HEK293 (cell line): ENCODE results near the gene COX6A1.

ENCODE experiments used
- CTCF ChIA-PET: fragments of 350-600 bp; formaldehyde crosslinking; extraction: SDS; loops from one replicate; lab custom pipeline; 2021; ENCODE audit warnings: antibody characterized with exemption; lab: Yijun Ruan, JAX
- POLR2A ChIA-PET: fragments of 300-600 bp; formaldehyde crosslinking; extraction: SDS; loops from one replicate; lab custom pipeline; 2020; ENCODE audit warnings: antibody characterized with exemption, inconsistent platforms; lab: Yijun Ruan, JAX
- H3K27ac ChIP-seq: fragments of 200-500 bp; sonication (Bioruptor generic); 2 replicates; pipeline ENCODE4 v1.5.1; 2014; ENCODE audit warnings: low read depth, low read length, control low read depth, inconsistent platforms; ENCODE audit errors: extremely low read depth
- H3K36me3 ChIP-seq, 2 experiments: fragments of 200-500 bp in 1 of 2; sonication (Bioruptor generic) in 1 of 2; 1 replicate in 1 of 2; 2 replicates in 1 of 2; pipeline ENCODE4 v1.5.1; 2014 to 2017; ENCODE audit warnings: inconsistent platforms in 2 of 2, low read length in 2 of 2; ENCODE audit not compliant: control insufficient read depth in 2 of 2, insufficient read depth in 1 of 2
- H3K4me1 ChIP-seq: fragments of 200-500 bp; sonication (Bioruptor generic); 2 replicates; pipeline ENCODE4 v1.5.1; 2014; ENCODE audit warnings: mild to moderate bottlenecking, low read length, inconsistent platforms; ENCODE audit not compliant: control insufficient read depth, insufficient read depth
- H3K4me3 ChIP-seq: 2 replicates; pipeline ENCODE4 v1.5.1; 2011; ENCODE audit warnings: low read depth, mild to moderate bottlenecking, control low read depth, low read length, moderate library complexity
- H3K9me3 ChIP-seq: fragments of 200-500 bp; sonication (Bioruptor generic); 2 replicates; pipeline ENCODE4 v1.5.1; 2014; ENCODE audit warnings: low read depth, low read length, inconsistent platforms; ENCODE audit not compliant: control insufficient read depth, insufficient read depth
- ATF2 ChIP-seq: fragments of 450-650 bp; formaldehyde crosslinking; IDR thresholded peaks from 2 replicates; pipeline ENCODE4 v1.5.1; 2016; ENCODE audit warnings: missing biosample characterization, missing genetic modification characterization, low read depth
- ELK4 ChIP-seq: IDR thresholded peaks from 2 replicates; pipeline ENCODE4 v1.6.1; 2011; ENCODE audit warnings: mild to moderate bottlenecking, low read depth, low read length, borderline replicate concordance
- GLI4 ChIP-seq: fragments of 450-650 bp; formaldehyde crosslinking; IDR thresholded peaks from 2 replicates; pipeline ENCODE4 v1.5.1; 2016; ENCODE audit warnings: missing biosample characterization, missing genetic modification characterization
- GLIS2 ChIP-seq: fragments of 450-650 bp; formaldehyde crosslinking; IDR thresholded peaks from 2 replicates; pipeline ENCODE4 v1.5.1; 2016; ENCODE audit warnings: missing biosample characterization, missing genetic modification characterization
- HIC1 ChIP-seq: fragments of 450-650 bp; formaldehyde crosslinking; IDR thresholded peaks from 2 replicates; pipeline ENCODE4 v1.5.1; 2016; ENCODE audit warnings: missing biosample characterization, missing genetic modification characterization
- HOXA7 ChIP-seq: sonication (generic); formaldehyde crosslinking; IDR thresholded peaks from 2 replicates; pipeline ENCODE4 v1.8.1; 2022; ENCODE audit warnings: missing genetic modification reagents, borderline replicate concordance
- HOXD13 ChIP-seq: sonication (generic); formaldehyde crosslinking; IDR thresholded peaks from 2 replicates; pipeline ENCODE4 v1.8.0; 2022; ENCODE audit warnings: missing genetic modification reagents, borderline replicate concordance
- INSM2 ChIP-seq: fragments of 450-650 bp; formaldehyde crosslinking; IDR thresholded peaks from 2 replicates; pipeline ENCODE4 v1.5.1; 2016; ENCODE audit warnings: missing biosample characterization, missing genetic modification characterization
- KLF1 ChIP-seq: fragments of 450-650 bp; formaldehyde crosslinking; IDR thresholded peaks from 2 replicates; pipeline ENCODE4 v1.5.1; 2016; ENCODE audit warnings: missing biosample characterization, missing genetic modification characterization
- KLF16 ChIP-seq: fragments of 450-650 bp; formaldehyde crosslinking; IDR thresholded peaks from 2 replicates; pipeline ENCODE4 v1.5.1; 2017; ENCODE audit warnings: missing biosample characterization, missing genetic modification characterization
- PRDM1 ChIP-seq: fragments of 450-650 bp; formaldehyde crosslinking; IDR thresholded peaks from 2 replicates; pipeline ENCODE4; 2016; ENCODE audit warnings: missing biosample characterization, missing genetic modification characterization
- SCRT2 ChIP-seq: fragments of 450-650 bp; formaldehyde crosslinking; IDR thresholded peaks from 2 replicates; pipeline ENCODE4 v1.5.1; 2016; ENCODE audit warnings: missing biosample characterization, missing genetic modification characterization
- SP3 ChIP-seq: fragments of 450-650 bp; formaldehyde crosslinking; IDR thresholded peaks from 2 replicates; pipeline ENCODE4 v1.5.1; 2016; ENCODE audit warnings: missing biosample characterization, missing genetic modification characterization
- YY1 ChIP-seq: fragments of 450-650 bp; formaldehyde crosslinking; IDR thresholded peaks from 2 replicates; pipeline ENCODE4 v1.5.1; 2018; ENCODE audit warnings: missing biosample characterization, missing genetic modification characterization
- YY2 ChIP-seq: fragments of 450-650 bp; formaldehyde crosslinking; IDR thresholded peaks from 2 replicates; pipeline ENCODE4 v1.5.1; 2016; ENCODE audit warnings: missing biosample characterization, missing genetic modification characterization
- ZBTB17 ChIP-seq: fragments of 450-650 bp; formaldehyde crosslinking; IDR thresholded peaks from 2 replicates; pipeline ENCODE4 v1.5.1; 2016; ENCODE audit warnings: missing biosample characterization, missing genetic modification characterization
- ZBTB26 ChIP-seq: fragments of 450-650 bp; formaldehyde crosslinking; optimal IDR thresholded peaks from 2 replicates; pipeline ENCODE3; 2016; ENCODE audit warnings: missing biosample characterization, mild to moderate bottlenecking, missing genetic modification characterization
- ZFHX2 ChIP-seq: fragments of 450-650 bp; formaldehyde crosslinking; conservative IDR thresholded peaks from 2 replicates; pipeline ENCODE4 v1.5.1; 2016; ENCODE audit warnings: missing biosample characterization, missing genetic modification characterization
- ZNF10 ChIP-seq: fragments of 450-650 bp; formaldehyde crosslinking; IDR thresholded peaks from 2 replicates; pipeline ENCODE4 v1.5.1; 2017; ENCODE audit warnings: missing biosample characterization, missing genetic modification characterization
- ZNF132 ChIP-seq: fragments of 450-650 bp; formaldehyde crosslinking; IDR thresholded peaks from 2 replicates; pipeline ENCODE4 v1.5.1; 2017; ENCODE audit warnings: missing biosample characterization, missing genetic modification characterization, borderline replicate concordance
- ZNF169 ChIP-seq: fragments of 450-650 bp; formaldehyde crosslinking; IDR thresholded peaks from 2 replicates; pipeline ENCODE4 v1.5.1; 2016; ENCODE audit warnings: missing biosample characterization, missing genetic modification characterization
- ZNF324 ChIP-seq: fragments of 450-650 bp; formaldehyde crosslinking; IDR thresholded peaks from 2 replicates; pipeline ENCODE4 v1.5.1; 2016; ENCODE audit warnings: missing biosample characterization, missing genetic modification characterization
- ZNF549 ChIP-seq: fragments of 450-650 bp; IDR thresholded peaks from 2 replicates; pipeline ENCODE4 v1.5.1; 2018; ENCODE audit warnings: missing biosample characterization, missing genetic modification characterization, mild to moderate bottlenecking, inconsistent platforms, moderate library complexity
- ZNF600 ChIP-seq: fragments of 450-650 bp; formaldehyde crosslinking; IDR thresholded peaks from 2 replicates; pipeline ENCODE4 v1.5.1; 2016; ENCODE audit warnings: missing biosample characterization, missing genetic modification characterization
- ZNF629 ChIP-seq: fragments of 450-650 bp; formaldehyde crosslinking; IDR thresholded peaks from 2 replicates; pipeline ENCODE4 v1.5.1; 2017; ENCODE audit warnings: missing biosample characterization, missing genetic modification characterization
- ZNF654 ChIP-seq: fragments of 450-650 bp; formaldehyde crosslinking; IDR thresholded peaks from 2 replicates; pipeline ENCODE4 v1.5.1; 2016; ENCODE audit warnings: low read depth, missing biosample characterization, missing genetic modification characterization
- ZNF776 ChIP-seq: fragments of 450-650 bp; formaldehyde crosslinking; IDR thresholded peaks from 2 replicates; pipeline ENCODE4 v1.5.0; 2017; ENCODE audit warnings: missing biosample characterization, missing genetic modification characterization, borderline replicate concordance
- ZSCAN23 ChIP-seq: fragments of 450-650 bp; formaldehyde crosslinking; IDR thresholded peaks from 2 replicates; pipeline ENCODE4 v1.5.1; 2016; ENCODE audit warnings: missing biosample characterization, missing genetic modification characterization
- ZSCAN4 ChIP-seq: fragments of 450-650 bp; formaldehyde crosslinking; IDR thresholded peaks from 2 replicates; pipeline ENCODE4 v1.5.1; 2017; ENCODE audit warnings: missing biosample characterization, missing genetic modification characterization

COX6A1 gene

GRCh38 chr12:120437735-120438494 is at the start of gene COX6A1:
COX6A1 (plus strand) TSS chr12:120438113; CDS start chr12:120438127, 14 bp downstream.
- Histone ChIP-seq H3K9me3 (no peaks in the 10 kb centered on the region), H3K4me3 (peak within 1 kb of the TSS; percentile 90), H3K4me1 (no peaks in the 10 kb centered on the region), H3K27ac (peak within 1 kb of the TSS; percentile 75), H3K36me3 (peaks cover 22 to 33% of the 10 kb centered on the region in 2 experiments; a peak in 2 of 3 replicates)
- ChIA-PET POLR2A (interaction anchor here (0.6 to 2.4 kb wide), 14 partner anchors 8 to 467 kb away, joined by 3 to 17 read pairs (median 4); partner anchors contain the start of genes DYNLL1, POP5 and RPLP0), CTCF (interaction anchor here (0.6 to 4.3 kb wide), 13 partner anchors 8 to 232 kb away, joined by 3 to 20 read pairs (median 4); partner anchors contain the start of gene PLA2G1B)
- TF ChIP-seq INSM2 (peak; percentile 61; the same call in 1 of the 2 replicates), PRDM1 (tag by site-specific recombination) (peak; percentile 90), GLI4 (tag by site-specific recombination) (no peak), ZBTB26 (tag by site-specific recombination) (no peak), ZNF549 (tag by site-specific recombination) (no peak), ZBTB17 (tag by site-specific recombination) (peak; percentile 51), ZSCAN23 (tag by site-specific recombination) (peak; percentile 21; the same call in 1 of the 2 replicates), ZNF629 (tag by site-specific recombination) (peak; percentile 32; the same call in 1 of the 2 replicates), ZSCAN4 (peak; percentile 8; the same call in 1 of the 2 replicates), ATF2 (no peak), ZNF600 (tag by site-specific recombination) (peak; percentile 87), ZNF776 (tag by site-specific recombination) (no peak), GLIS2 (tag by site-specific recombination) (peak; percentile 42; the same call in 1 of the 2 replicates), SCRT2 (tag by site-specific recombination) (no peak), ELK4 (peak; percentile 56; the same call in 1 of the 2 replicates), SP3 (tag by site-specific recombination) (peak; percentile 85), ZNF132 (tag by site-specific recombination) (no peak), HOXD13 (CRISPR knock-in tag) (0 out of 2 replicates have a peak, but pooled peaks have one; percentile 44), YY1 (tag by site-specific recombination) (peak; percentile 81), KLF16 (tag by site-specific recombination) (peak; percentile 83), YY2 (peak; percentile 81), KLF1 (tag by site-specific recombination) (peak; percentile 62), ZNF169 (no peak), HOXA7 (CRISPR knock-in tag) (no peak), ZNF10 (tag by site-specific recombination) (no peak), ZFHX2 (tag by site-specific recombination) (peak; percentile 70), ZNF654 (no peak), ZNF324 (tag by site-specific recombination) (no peak), HIC1 (peak; percentile 50; the same call in 1 of the 2 replicates)
